H1 (cell line): ENCODE measurements around the gene SGMS1. TPM values are rescaled to one million over a fixed set of nuclear protein-coding genes. Genes with fewer than 3 reads are reported as not detected.

Experiments
- CTBP2 ChIP-seq: IDR thresholded peaks from 2 replicates; pipeline ENCODE4 v1.7.0; 2011; ENCODE audit warnings: borderline replicate concordance, mild to moderate bottlenecking, moderate library complexity, mixed read lengths, low read length; ENCODE audit not compliant: insufficient read depth, insufficient read length
- CTCF ChIP-seq, 3 experiments: IDR thresholded peaks; 1 replicate in 2 of 3; 2 replicates in 1 of 3; pipeline versions ENCODE4 v1.5.1 to v1.6.1; 2011; ENCODE audit warnings: low read length in 3 of 3, mild to moderate bottlenecking in 3 of 3, inconsistent platforms in 2 of 3, low read depth in 1 of 3, moderate library complexity in 1 of 3; ENCODE audit not compliant: insufficient read depth in 1 of 3; ENCODE audit errors: control extremely low read depth in 1 of 3
- EGR1 ChIP-seq: IDR thresholded peaks from 2 replicates; pipeline ENCODE4 v1.6.1; 2011; ENCODE audit warnings: low read depth, low read length, borderline replicate concordance
- PHF8 ChIP-seq: fragments of 200-600 bp; sonication (generic); conservative IDR thresholded peaks from 2 replicates; pipeline ENCODE4 v1.7.1; 2012; ENCODE audit warnings: low read depth, mild to moderate bottlenecking, inconsistent platforms, low read length, moderate library complexity
- SAP30 ChIP-seq: fragments of 300-600 bp; sonication (generic); IDR thresholded peaks from 2 replicates; pipeline ENCODE4 v1.7.1; 2012; ENCODE audit warnings: low read length, moderate library complexity, mild to moderate bottlenecking, inconsistent platforms; ENCODE audit not compliant: insufficient read depth, insufficient replicate concordance
- SUZ12 ChIP-seq: fragments of 200-600 bp; sonication (generic); IDR thresholded peaks from 2 replicates; pipeline ENCODE4 v1.6.1; 2012; ENCODE audit warnings: mild to moderate bottlenecking, inconsistent platforms, low read length, moderate library complexity, mixed read lengths
- polyA plus RNA-seq, 7 experiments: library from polyadenylated mRNA; depleted of rRNA in 3 of 7; stranded (reverse) in 5 of 7; unstranded in 2 of 7; fragments of >200 nt in 5 of 7; fragments of 200-250 nt in 2 of 7; gene quantifications; 1 replicate in 5 of 7; 2 replicates in 1 of 7; 4 replicates in 1 of 7; pipeline versions ENCODE4 v1.2.1 to v1.2.3, GENCODE V29; 2011 to 2013; ENCODE audit warnings: missing spikeins in 2 of 7, mixed read lengths in 2 of 7
- total RNA-seq: library from RNA; stranded (reverse); fragmentation: NEBNext Ultra II Directional; extraction: Animal tissue kit (Norgen Biotek cat#: 25700); gene quantifications from 2 replicates; pipeline ENCODE4 v1.2.1, GENCODE V29; 2021

Gene SGMS1
- total and polyA plus RNA-seq, 2 of the 8 experiments (the other 6 are each of a cell fraction or from before 2014, with no cell fraction given): 6.0 to 15.6 TPM

GRCh38 chr10:50607356-50607925 is 16.3 kb downstream of the SGMS1 start (continued):
- TF ChIP-seq CTCF (IDR thresholded peaks at IDR 0.05; ENCODE audit: control extremely low read depth in 1 of 3, insufficient read depth in 1 of 3, low read depth in 1 of 3, low read length in 3 of 3): no peak
- no peak for TF ChIP-seq CTBP2
- TF ChIP-seq EGR1: no peak
- no peak for TF ChIP-seq PHF8
- TF ChIP-seq SAP30: no peak
- no peak for TF ChIP-seq SUZ12
